IPS-20b (cell line): ENCODE data around the gene ANXA8.

ENCODE experiments used
- H3K27ac ChIP-seq: one replicate; pipeline ENCODE4 v1.5.1; 2013; ENCODE audit warnings: low read length
- H3K27me3 ChIP-seq: 2 replicates; pipeline ENCODE4 v1.6.1; 2013; ENCODE audit warnings: mild to moderate bottlenecking, low read length, inconsistent platforms; ENCODE audit not compliant: insufficient read depth
- H3K36me3 ChIP-seq: 2 replicates; pipeline ENCODE4 v1.6.1; 2013; ENCODE audit warnings: low read depth, mild to moderate bottlenecking, inconsistent platforms, low read length, moderate library complexity; ENCODE audit not compliant: insufficient read depth
- H3K4me1 ChIP-seq: 2 replicates; pipeline ENCODE4 v1.6.1; 2013; ENCODE audit warnings: mild to moderate bottlenecking, control low read depth, inconsistent platforms, low read length, moderate library complexity; ENCODE audit not compliant: insufficient read depth
- H3K4me3 ChIP-seq: 2 replicates; pipeline ENCODE4 v1.5.1; 2013; ENCODE audit warnings: mild to moderate bottlenecking, low read length, inconsistent platforms
- H3K9ac ChIP-seq: 2 replicates; pipeline ENCODE4 v1.6.1; 2013; ENCODE audit warnings: low read depth, mild to moderate bottlenecking, inconsistent platforms, low read length, moderate library complexity
- H3K9me3 ChIP-seq: 2 replicates; pipeline ENCODE4 v1.6.1; 2013; ENCODE audit warnings: mild to moderate bottlenecking, low read depth, low read length, inconsistent platforms; ENCODE audit not compliant: insufficient read depth

The ANXA8 gene

GRCh38 chr10:47441938-47442337 is 42.0 kb downstream of the ANXA8 start:
- Histone ChIP-seq H3K36me3 (no peaks in the 10 kb centered on the region), H3K9me3 (peaks cover 11% of the 10 kb centered on the region; the same call in 1 of the 2 replicates), H3K27ac (no peak overlapping the region), H3K4me3 (no peak overlapping the region), H3K4me1 (no peaks in the 10 kb centered on the region), H3K9ac (no peak overlapping the region), H3K27me3 (no peaks in the 10 kb centered on the region)

GRCh38 chr10:47440207-47440606 is 43.7 kb downstream of the ANXA8 start:
- H3K9me3 ChIP-seq = no peaks in the 10 kb centered on the region
- H3K27ac ChIP-seq = no peak overlapping the region
- H3K9ac ChIP-seq = no peak overlapping the region
- H3K4me1 ChIP-seq = no peaks in the 10 kb centered on the region
- no peak overlapping the region for H3K4me3 ChIP-seq
- H3K27me3 ChIP-seq = no peaks in the 10 kb centered on the region
- H3K36me3 ChIP-seq = no peaks in the 10 kb centered on the region

GRCh38 chr10:47438857-47439474 is 44.9 kb downstream of the ANXA8 start:
- Histone ChIP-seq H3K27ac (no peak overlapping the region), H3K36me3 (no peaks in the 10 kb centered on the region)

GRCh38 chr10:47435081-47435480 is 48.8 kb downstream of the ANXA8 start:
- no peaks in the 10 kb centered on the region for H3K4me1 ChIP-seq

More at GRCh38 chr10:47438857-47439474, 44.9 kb downstream of the ANXA8 start:
- Histone ChIP-seq H3K27me3 (no peaks in the 10 kb centered on the region), H3K4me3 (no peak overlapping the region), H3K4me1 (no peaks in the 10 kb centered on the region), H3K9ac (no peak overlapping the region), H3K9me3 (peaks cover 3% of the 10 kb centered on the region; the same call in 1 of the 2 replicates)

GRCh38 chr10:47425813-47426419 is 58.0 kb downstream of the ANXA8 start:
- Histone ChIP-seq H3K27me3 (no peaks in the 10 kb centered on the region), H3K4me1 (peaks cover 4% of the 10 kb centered on the region; the same call in 1 of the 2 replicates), H3K4me3 (no peak overlapping the region), H3K9ac (no peak overlapping the region), H3K36me3 (no peaks in the 10 kb centered on the region), H3K9me3 (no peaks in the 10 kb centered on the region), H3K27ac (no peak overlapping the region)

More at GRCh38 chr10:47435081-47435480, 48.8 kb downstream of the ANXA8 start:
- Histone ChIP-seq H3K4me3 (no peak overlapping the region), H3K9ac (no peak overlapping the region), H3K27me3 (no peaks in the 10 kb centered on the region), H3K36me3 (no peaks in the 10 kb centered on the region), H3K9me3 (peaks cover 3% of the 10 kb centered on the region; the same call in 1 of the 2 replicates), H3K27ac (no peak overlapping the region)

- Histone ChIP-seq H3K27ac (no peak overlapping the region), H3K27me3 (no peaks in the 10 kb centered on the region), H3K9ac (no peak overlapping the region), H3K4me1 (peaks cover 10% of the 10 kb centered on the region; the same call in 1 of the 2 replicates), H3K9me3 (no peaks in the 10 kb centered on the region), H3K4me3 (no peak overlapping the region), H3K36me3 (no peaks in the 10 kb centered on the region)
Observed at GRCh38 chr10:47424231-47424630, 59.7 kb downstream of the ANXA8 start.

- H3K4me1 ChIP-seq = peaks cover 10% of the 10 kb centered on the region; the same call in 1 of the 2 replicates
- no peak overlapping the region for H3K9ac ChIP-seq
- H3K9me3 ChIP-seq = no peaks in the 10 kb centered on the region
- H3K27me3 ChIP-seq = no peaks in the 10 kb centered on the region
- H3K27ac ChIP-seq = no peak overlapping the region
- H3K4me3 ChIP-seq = no peak overlapping the region
- no peaks in the 10 kb centered on the region for H3K36me3 ChIP-seq
Observed at GRCh38 chr10:47423476-47423875, 60.4 kb downstream of the ANXA8 start.

- Histone ChIP-seq H3K27me3 (no peaks in the 10 kb centered on the region), H3K9ac (no peak overlapping the region), H3K4me3 (no peak overlapping the region), H3K27ac (no peak overlapping the region), H3K9me3 (no peaks in the 10 kb centered on the region), H3K36me3 (no peaks in the 10 kb centered on the region), H3K4me1 (peaks cover 10% of the 10 kb centered on the region; the same call in 1 of the 2 replicates)
Observed at GRCh38 chr10:47421057-47421952, 62.6 kb downstream of the ANXA8 start.

GRCh38 chr10:47420305-47421056 is 63.4 kb downstream of the ANXA8 start:
- H3K27ac ChIP-seq = no peak overlapping the region
- no peaks in the 10 kb centered on the region for H3K27me3 ChIP-seq
- peaks cover 10% of the 10 kb centered on the region; the same call in 1 of the 2 replicates for H3K4me1 ChIP-seq
- no peak overlapping the region for H3K9ac ChIP-seq
- no peak overlapping the region for H3K4me3 ChIP-seq
- H3K9me3 ChIP-seq = no peaks in the 10 kb centered on the region
- no peaks in the 10 kb centered on the region for H3K36me3 ChIP-seq

GRCh38 chr10:47419421-47419820 is 64.5 kb downstream of the ANXA8 start:
- H3K9me3 ChIP-seq = no peaks in the 10 kb centered on the region
- H3K4me1 ChIP-seq = peaks cover 10% of the 10 kb centered on the region; the same call in 1 of the 2 replicates
- no peak overlapping the region for H3K27ac ChIP-seq
- no peak overlapping the region for H3K4me3 ChIP-seq
- H3K9ac ChIP-seq = no peak overlapping the region
- H3K36me3 ChIP-seq = no peaks in the 10 kb centered on the region
- H3K27me3 ChIP-seq = no peaks in the 10 kb centered on the region

- Histone ChIP-seq H3K27ac (no peak overlapping the region), H3K4me3 (no peak overlapping the region), H3K4me1 (peaks cover 10% of the 10 kb centered on the region; the same call in 1 of the 2 replicates), H3K36me3 (no peaks in the 10 kb centered on the region), H3K9ac (no peak overlapping the region), H3K27me3 (no peaks in the 10 kb centered on the region), H3K9me3 (no peaks in the 10 kb centered on the region)
Observed at GRCh38 chr10:47418966-47419365, 64.9 kb downstream of the ANXA8 start.
